ENCODE measurements around the gene IFNAR1. TPM values are rescaled to one million over a fixed set of nuclear protein-coding genes. Genes with fewer than 3 reads are reported as not detected.

The IFNAR1 gene
- total RNA-seq, 3 donors from 2014 or later (not counting 1 experiment from before 2014, with no cell fraction given), result 15.0 to 21.3 (median 19.3) TPM

DNA sequence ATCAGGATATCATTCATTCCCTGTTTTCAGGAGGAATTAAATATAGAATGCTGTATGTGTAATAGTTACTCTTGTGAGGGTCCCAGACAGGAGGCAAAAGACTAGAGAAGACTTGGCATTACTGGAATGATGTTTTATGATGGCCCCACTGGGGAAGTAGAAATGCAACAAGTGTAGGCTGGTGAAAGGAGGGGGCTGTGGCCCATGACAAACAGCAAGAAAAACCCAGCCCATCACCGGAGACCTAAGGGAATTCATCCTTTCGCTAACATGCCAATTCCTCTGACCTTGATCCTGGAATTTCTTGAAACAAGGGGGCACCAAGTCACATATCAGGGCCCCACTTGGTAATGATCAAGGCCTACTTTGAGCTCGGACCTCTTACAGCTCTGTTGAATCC is 72.9 kb downstream of the IFNAR1 start:
- Histone ChIP-seq H3K27me3 (ENCODE audit: control insufficient read depth, insufficient read depth, low read length) (peaks cover 54% of the 10 kb centered on the region), H3K4me3 (ENCODE audit: low read length) (no peak overlapping the region), H3K4me1 (ENCODE audit: control insufficient read depth, insufficient read depth, low read length) (peaks cover 25% of the 10 kb centered on the region), H3K9me3 (ENCODE audit: control insufficient read depth, insufficient read depth, low read length) (no peaks in the 10 kb centered on the region), H3K27ac (ENCODE audit: low read length) (no peak overlapping the region), H3K36me3 (ENCODE audit: control insufficient read depth, insufficient read depth, low read length) (no peaks in the 10 kb centered on the region)
- no peak overlapping the region for H3K27ac Mint-ChIP-seq
- H3K36me3 Mint-ChIP-seq, result no peaks in the 10 kb centered on the region
- peaks cover 0 to 4% of the 10 kb centered on the region in 2 donors for H3K4me1 Mint-ChIP-seq
- ATAC-seq (no peak), DNase-seq (no peak)
- TF ChIP-seq CTCF (IDR thresholded peaks at IDR 0.05), result no peak
- WGBS (ENCODE audit: insufficient coverage), result 98% methylated on average over 3 of the region's 3 CpGs
- H3K9me3 Mint-ChIP-seq, result no peaks in the 10 kb centered on the region
- peaks cover 54 to 65% of the 10 kb centered on the region in 2 donors for H3K27me3 Mint-ChIP-seq (ENCODE audit: low read depth in 2 of 2)
- no peak overlapping the region for H3K4me3 Mint-ChIP-seq
- intact Hi-C loops (cut with micrococcal nuclease), result no loop called here

GRCh38 chr21:33398361-33398760 is 73.6 kb downstream of the IFNAR1 start:
- no peak for ATAC-seq
- H3K27me3 ChIP-seq (ENCODE audit: control insufficient read depth, insufficient read depth, low read length), result peaks cover 54% of the 10 kb centered on the region
- Mint-ChIP-seq H3K4me3 (no peak overlapping the region), H3K27ac (no peak overlapping the region), H3K36me3 (no peaks in the 10 kb centered on the region), H3K4me1 (peaks cover 0 to 4% of the 10 kb centered on the region in 2 donors), H3K27me3 (ENCODE audit: low read depth in 2 of 2) (peaks cover 50 to 61% of the 10 kb centered on the region in 2 donors), H3K9me3 (no peaks in the 10 kb centered on the region)
- H3K36me3 ChIP-seq (ENCODE audit: control insufficient read depth, insufficient read depth, low read length), result no peaks in the 10 kb centered on the region
- no peaks in the 10 kb centered on the region for H3K9me3 ChIP-seq (ENCODE audit: control insufficient read depth, insufficient read depth, low read length)
- WGBS (ENCODE audit: insufficient coverage), result 89% methylated on average over 5 of the region's 5 CpGs
- H3K4me3 ChIP-seq (ENCODE audit: low read length), result no peak overlapping the region
- DNase-seq, result no peak
- H3K27ac ChIP-seq (ENCODE audit: low read length), result no peak overlapping the region
- intact Hi-C loops (cut with micrococcal nuclease), result no loop called here
- no peak for TF ChIP-seq CTCF (IDR thresholded peaks at IDR 0.05)
- peaks cover 28% of the 10 kb centered on the region for H3K4me1 ChIP-seq (ENCODE audit: control insufficient read depth, insufficient read depth, low read length)

DNA sequence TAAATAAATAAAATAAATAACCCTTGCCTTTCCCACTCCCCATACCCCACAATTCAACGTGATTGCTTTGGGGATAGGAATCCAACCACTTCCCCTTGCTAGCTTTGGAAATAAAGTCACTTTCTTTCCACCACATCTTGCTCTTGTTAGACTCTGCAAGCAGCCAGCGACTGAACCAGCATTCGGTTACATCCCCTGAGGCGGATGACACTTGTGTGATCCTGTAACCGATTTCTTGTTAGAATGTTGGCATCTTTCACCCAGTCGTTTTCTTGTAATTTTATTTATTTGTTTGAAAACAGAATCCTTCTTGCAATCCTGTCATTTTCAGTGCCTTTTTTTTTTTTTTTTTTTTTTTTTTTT is 76.8 kb downstream of the IFNAR1 start:
- no peak for ATAC-seq

More for the DNA sequence above, 76.8 kb downstream of the IFNAR1 start:
- Histone ChIP-seq H3K27ac (ENCODE audit: low read length) (no peak overlapping the region), H3K9me3 (ENCODE audit: control insufficient read depth, insufficient read depth, low read length) (no peaks in the 10 kb centered on the region), H3K27me3 (ENCODE audit: control insufficient read depth, insufficient read depth, low read length) (peaks cover 53% of the 10 kb centered on the region), H3K4me1 (ENCODE audit: control insufficient read depth, insufficient read depth, low read length) (peaks cover 35% of the 10 kb centered on the region), H3K36me3 (ENCODE audit: control insufficient read depth, insufficient read depth, low read length) (no peaks in the 10 kb centered on the region), H3K4me3 (ENCODE audit: low read length) (no peak overlapping the region)
- WGBS (ENCODE audit: insufficient coverage), result 78% methylated on average over 5 of the region's 6 CpGs
- H3K4me1 Mint-ChIP-seq, result peaks cover 8 to 11% of the 10 kb centered on the region in 2 donors
- no peaks in the 10 kb centered on the region for H3K36me3 Mint-ChIP-seq
- no peak for TF ChIP-seq CTCF (IDR thresholded peaks at IDR 0.05)
- no peaks in the 10 kb centered on the region for H3K9me3 Mint-ChIP-seq
- DNase-seq, result peak in 1 of 2 donors; percentile 18
- H3K4me3 Mint-ChIP-seq, result no peak overlapping the region
- intact Hi-C loops (cut with micrococcal nuclease), result no loop called here
- no peak overlapping the region for H3K27ac Mint-ChIP-seq
- peaks cover 55 to 57% of the 10 kb centered on the region in 2 donors for H3K27me3 Mint-ChIP-seq (ENCODE audit: low read depth in 2 of 2)
